Activated T-cell treated with anti-CD3 and anti-CD28 coated beads for 1 hour (primary cell): ENCODE results near the gene TSHR.
"Not testable (repeated sequence)": the region's sequence is repeated elsewhere in the genome, so short reads cannot be mapped to it uniquely, and the experiment has no call there.

Experiments
- DNase-seq: peaks from one replicate; pipeline ENCODE4 v3.0.0-alpha.2; 2020; ENCODE audit warnings: low read depth

The TSHR gene

DNA sequence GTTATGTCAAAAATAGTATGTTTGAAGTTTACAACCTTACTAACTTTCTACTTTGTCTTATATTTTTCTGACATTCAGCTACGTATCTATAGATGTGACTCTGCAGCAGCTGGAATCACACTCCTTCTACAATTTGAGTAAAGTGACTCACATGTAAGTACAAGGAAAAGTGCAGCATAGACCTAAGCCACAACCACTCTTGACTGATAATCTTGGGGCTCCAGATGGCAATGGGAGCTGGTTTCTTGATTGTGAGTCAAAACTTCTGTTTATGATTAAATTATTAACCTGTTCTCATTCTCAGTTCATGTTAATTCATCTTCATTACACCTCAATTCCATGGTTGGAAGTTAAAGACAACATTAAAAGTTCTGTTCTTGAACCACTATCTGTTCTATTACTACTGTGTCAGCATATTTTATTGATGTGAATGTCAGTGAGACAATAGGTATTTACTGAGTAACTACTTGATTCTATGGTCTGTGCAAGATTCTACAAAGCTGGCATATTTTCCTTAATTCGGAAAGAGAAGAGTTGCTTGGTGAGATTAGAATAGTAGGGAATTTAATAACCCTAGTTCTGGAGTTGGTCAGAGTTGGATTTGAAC lies 112.9 kb downstream of the TSHR start:
- no peak for DNase-seq

DNA sequence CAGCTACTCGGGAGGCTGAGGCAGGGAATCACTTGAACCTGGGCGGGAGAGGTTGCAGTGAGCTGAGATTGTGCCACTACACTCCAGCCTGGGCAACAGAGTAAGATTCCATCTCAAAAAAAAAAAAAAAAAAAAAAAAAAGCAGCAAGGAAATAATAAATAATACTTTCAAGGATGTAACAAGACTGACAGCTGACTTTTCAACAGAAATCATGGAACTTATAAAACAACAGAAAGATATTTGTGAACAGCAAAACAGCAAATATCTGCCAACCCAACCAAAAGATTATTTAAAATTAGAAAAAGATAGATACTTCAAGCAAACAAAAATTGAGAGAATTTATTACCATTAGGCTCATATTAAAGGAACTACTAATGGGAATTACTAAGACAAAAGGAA lies 115.1 kb downstream of the TSHR start:
- DNase-seq = no peak

DNA sequence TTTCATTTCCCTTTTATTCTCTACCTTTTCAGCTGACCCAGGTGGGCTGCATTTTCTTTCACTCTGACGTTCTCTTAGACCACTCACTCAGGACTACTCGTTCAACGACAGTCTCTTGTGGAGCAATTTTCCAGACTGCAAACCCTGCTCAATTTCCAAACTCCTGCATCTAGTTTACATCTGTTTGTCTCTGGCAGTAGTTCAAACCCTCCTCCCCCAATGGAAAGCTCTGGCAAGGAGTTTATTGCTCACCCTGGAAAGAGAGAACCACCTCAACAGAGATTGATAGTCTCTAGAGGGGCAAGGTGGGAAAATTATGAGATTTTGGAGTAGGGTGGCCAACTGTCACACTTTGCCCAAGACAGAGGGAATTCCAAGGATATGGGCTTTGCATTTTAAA lies 130.2 kb downstream of the TSHR start:
- DNase-seq = no peak

DNA sequence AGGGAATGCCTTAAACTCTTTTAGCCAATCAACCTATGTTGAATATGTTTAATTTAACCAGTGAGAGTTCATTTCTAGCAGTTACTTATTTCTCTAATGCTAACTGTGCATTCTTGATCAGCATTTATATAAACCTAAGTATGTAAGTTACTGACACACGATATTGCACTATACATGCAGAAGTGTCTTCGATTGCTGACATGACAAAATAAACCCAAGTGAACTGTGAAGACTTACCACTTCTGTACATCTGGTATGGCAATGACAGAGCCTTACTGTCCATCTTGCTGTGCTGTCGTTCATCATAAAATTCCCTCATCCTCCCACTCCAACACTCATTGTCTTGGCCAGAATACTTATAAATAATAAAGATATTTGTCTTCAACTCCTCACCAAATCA lies 131.8 kb downstream of the TSHR start:
- no peak for DNase-seq

DNA sequence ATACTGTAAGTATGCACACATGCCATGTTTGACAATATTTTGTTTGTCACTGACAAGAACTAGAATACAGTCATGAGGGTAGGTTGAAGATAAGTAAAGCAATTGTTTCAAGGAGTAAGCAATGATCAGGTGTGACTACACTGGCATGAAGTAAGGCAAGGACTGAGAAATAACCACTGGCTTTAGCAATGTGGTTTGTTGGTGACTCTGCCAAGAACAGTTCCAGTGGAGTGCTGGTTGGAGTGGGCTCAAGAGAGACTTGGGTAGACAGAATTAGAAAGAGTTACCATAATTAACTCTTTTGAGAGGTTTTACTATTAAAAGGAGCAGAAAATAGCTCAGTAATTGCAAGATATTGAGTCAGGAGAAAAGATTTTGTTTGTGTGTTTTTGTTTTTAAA lies 135.7 kb downstream of the TSHR start:
- no peak for DNase-seq

DNA sequence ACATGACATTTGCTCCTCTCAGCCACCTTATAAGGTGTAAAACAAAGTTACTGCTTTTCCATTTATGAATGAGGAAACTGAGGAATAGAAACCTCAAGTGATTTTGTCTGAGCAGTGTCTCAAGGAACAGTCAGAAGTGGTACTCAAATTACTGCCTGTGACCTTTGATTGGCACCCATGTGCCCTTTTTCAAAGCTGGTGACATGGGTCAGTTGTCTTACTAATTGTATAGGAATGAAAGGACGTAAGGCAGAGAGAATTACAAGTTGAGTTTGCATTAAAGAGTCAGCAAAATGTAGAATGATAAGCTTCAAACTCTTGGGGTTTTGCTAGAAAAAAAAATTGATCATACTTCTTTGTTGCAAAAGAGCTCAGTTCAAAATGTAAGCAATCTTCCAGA lies 136.2 kb downstream of the TSHR start:
- no peak for DNase-seq

DNA sequence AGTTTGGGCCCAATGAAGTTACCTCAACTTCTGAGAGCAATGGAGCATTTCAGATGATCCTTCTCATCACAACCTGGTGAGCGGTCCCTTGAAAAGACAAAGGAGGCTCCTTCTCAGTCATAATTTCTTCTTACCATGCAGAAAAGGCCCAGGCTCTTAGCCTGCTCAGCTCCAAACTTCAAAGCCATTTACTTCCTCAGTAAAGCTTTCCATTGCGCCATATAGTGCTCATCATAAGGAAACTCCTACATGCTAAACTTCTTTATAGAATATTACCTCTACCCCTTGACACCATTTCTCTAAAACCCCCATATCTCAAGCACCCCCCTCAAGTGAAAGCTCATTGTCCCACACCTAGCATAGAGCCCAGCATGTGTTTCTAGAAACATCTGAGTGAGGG lies 138.2 kb downstream of the TSHR start:
- DNase-seq = no peak

DNA sequence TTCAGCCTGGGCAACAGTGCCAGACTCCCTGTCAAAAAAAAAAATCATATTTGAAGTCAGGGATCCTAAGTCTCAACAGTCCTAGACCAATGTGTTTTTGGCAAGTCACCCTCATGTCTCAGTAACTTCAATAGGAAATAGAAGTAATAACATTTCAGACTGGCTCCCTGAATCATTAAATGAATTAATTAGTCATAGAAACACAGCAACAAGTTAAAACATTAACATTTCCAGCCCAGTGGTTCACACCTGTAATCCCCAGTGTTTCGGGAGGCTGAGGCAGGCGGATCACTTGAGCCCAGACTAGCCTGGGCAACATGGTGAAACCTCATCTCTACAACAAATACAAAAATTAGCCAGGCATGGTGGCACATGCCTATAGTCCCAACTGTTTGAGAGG lies 140.1 kb downstream of the TSHR start:
- DNase-seq = no peak

DNA sequence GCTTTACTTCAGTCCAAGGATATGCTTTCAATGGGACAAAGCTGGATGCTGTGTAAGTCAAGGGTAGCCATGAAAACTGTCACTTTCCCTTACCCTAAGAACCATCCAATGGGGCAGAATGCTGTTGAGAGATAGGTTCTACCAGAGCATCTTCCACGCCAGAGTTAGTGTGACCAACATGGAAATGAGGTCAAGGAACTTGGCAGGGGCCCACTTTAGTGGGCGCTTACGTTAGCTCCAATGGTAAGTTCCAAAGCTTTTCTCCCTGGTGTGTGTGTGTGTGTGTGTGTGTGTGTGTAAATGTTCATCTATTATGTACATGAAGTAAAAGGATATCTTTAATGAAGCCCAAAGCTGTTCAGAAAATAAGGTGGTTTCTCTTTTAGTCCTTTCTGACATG lies 141.2 kb downstream of the TSHR start:
- DNase-seq = no peak

DNA sequence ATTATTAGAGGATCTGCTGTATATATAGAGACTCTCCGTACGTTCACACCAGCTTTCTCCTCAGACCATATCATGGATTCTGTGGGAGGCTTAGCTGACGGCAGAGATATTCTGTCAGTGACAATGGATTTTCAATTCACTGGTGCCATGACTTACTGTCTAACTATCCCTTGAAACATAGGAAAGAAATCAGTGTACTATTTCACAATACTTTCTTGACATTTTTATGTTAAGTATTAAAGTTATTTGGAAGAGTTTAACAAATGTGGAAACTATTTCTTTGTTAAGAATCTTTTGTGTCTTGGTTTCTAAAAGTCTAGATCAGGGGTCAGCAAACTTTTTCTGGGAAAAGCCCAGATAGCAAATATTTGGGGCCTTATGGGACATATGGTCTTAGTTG lies 146.8 kb downstream of the TSHR start:
- DNase-seq = no peak

DNA sequence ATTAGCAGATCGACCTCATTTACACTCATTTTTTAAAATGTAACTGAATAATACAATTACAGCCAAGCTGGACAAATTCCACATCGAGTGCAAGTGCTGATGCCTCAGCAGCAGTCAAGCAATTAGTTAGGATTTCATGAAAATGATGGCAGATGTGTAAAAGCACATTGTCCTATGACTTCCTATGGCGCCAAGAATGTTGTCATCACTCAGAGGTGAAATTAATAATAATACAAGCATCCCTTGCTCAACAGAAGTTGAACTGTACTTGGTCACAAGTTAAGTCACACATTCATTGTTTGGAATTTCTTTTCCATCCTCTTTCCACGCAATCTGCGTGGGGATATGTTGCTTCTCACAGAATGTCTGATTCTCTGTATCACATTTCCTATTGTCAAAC lies 148.0 kb downstream of the TSHR start:
- DNase-seq = no peak

DNA sequence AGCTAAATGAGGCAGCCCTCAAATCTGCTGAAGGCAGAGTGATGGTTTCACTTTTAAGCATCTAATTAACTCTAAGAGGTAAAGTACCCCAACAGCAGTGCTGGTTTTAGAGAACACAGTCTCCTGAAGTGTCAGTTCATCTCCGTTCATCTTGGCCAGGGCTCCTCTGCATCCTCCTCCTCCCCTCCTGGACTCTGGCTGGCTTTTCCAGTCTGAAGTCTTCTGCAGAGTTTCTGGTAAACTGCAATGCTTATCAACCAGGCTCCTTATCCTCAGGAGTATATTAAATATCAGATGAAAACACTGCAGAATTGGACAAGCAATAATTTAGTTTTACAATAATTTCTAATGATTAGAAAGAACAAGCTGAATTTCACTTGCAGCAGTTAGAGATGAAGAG lies 150.0 kb downstream of the TSHR start:
- no peak for DNase-seq

DNA sequence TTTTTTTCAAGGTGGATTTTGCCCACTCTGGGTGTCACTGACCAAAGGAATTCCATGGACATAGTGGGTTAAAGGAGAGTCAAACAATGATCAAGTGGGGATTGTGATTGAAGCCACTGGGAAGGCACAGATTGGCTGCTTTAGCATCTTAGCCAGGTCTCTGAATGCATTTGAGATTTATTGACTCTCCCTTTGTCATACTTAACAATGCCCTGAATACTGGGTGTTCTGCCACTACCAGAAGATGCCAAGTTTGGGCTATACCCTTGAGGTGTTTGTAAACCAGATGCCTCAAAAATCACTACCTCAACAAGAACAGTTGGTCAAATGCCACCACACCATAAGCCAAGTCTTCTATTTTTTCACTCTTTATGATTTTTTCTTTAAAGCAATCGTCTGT lies 150.5 kb downstream of the TSHR start:
- no peak for DNase-seq

DNA sequence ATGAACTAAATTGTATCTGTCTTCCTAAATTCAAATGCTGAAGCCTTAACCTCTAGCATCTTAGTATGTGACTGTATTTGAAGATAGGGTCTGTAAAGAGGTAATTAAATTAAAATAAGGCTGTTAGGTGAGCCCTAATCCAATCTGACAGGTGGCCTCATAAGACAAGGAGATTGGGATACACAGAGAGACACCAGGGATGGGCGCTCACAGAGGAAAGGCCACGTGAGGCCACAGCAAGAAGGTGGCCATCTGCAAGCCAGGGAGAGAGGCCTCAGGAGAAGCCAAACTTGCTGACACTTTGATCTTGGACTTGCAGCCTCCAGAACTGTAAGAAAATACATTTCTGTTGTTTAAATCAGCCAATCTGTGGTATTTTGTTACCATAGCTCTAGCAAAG lies 154.8 kb downstream of the TSHR start:
- DNase-seq = no peak

DNA sequence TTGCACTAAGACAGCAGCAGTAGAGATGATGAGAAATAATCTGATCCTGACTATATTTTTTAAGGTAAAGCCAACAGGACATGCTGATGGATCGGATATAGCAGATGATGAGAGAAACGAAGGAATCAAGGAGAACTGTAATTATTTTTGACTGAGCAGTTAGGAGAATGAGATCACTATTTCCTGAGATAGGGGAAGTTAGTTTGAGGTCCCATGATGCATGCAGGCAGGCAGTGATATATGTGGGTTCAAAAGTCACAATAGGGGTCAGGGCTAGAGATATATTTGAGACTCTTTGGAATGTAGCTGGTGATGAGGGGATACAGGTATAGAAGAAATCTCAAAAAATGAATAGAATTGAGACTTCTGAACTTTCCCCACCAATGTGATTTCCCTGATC lies 157.8 kb downstream of the TSHR start:
- no peak for DNase-seq

DNA sequence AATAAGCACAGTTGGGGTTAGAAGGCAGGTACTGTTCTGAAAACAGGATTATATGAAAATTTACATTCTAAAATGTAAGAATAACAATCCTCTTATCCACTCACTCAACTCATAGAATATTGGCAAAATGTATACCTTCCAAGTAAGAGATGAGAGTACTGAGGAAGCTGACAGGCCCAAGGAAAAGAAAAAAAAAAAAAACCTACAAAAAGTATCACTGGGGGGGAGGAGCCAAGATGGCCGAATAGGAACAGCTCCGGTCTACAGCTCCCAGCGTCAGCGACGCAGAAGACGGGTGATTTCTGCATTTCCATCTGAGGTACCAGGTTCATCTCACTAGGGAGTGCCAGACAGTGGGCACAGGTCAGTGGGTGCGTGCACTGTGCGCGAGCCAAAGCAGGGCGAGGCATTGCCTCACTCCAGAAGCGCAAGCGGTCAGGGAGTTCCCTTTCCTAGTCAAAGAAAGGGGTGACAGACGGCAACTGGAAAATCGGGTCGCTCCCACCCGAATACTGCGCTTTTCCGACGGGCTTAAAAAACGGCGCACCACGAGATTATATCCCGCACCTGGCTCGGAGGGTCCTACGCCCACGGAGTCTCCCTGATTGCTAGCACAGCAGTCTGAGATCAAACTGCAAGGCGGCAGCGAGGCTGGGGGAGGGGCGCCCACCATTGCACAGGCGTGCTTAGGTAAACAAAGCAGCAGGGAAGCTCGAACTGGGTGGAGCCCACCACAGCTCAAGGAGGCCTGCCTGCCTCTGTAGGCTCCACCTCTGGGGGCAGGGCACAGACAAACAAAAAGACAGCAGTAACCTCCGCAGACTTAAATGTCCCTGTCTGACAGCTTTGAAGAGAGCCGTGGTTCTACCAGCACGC lies 158.8 kb downstream of the TSHR start:
- DNase-seq = not testable (repeated sequence)

DNA sequence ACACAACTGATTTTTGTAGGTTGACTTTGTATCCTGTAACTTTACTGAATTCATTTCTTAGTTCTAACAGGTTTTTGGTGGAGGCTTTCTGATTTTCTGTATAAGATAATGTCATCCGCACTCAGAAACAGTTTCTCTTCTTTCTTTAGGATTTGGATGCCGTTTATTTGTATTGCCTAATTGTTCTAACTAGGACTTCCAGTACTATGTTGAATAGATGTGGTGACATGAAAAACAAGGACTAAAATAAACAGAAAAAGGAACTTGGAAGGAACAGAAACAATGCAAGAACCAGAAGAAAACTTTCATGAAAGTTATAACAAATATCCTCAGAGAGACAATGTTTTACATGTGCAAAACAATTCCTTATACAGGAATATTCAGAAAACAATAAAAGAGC lies 165.1 kb downstream of the TSHR start:
- DNase-seq = no peak

DNA sequence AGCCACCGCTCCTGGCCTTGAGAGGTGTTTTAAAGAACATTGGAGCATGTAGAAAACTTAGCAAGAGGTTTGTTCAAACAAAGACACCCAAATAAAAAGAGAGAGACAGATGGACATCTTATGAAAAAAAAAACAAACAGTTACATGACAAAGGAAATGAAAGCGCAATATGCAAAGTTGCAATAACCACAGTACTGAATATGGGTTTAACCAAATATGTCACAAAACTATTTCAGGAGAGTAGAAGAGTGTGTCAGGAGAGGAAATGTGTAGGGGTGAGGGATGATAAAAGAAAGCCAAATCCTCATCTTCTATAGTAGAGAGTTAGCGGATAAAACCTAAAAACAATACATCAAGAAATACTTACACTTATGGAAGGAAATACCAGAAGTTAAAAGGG lies 166.9 kb downstream of the TSHR start:
- no peak for DNase-seq

DNA sequence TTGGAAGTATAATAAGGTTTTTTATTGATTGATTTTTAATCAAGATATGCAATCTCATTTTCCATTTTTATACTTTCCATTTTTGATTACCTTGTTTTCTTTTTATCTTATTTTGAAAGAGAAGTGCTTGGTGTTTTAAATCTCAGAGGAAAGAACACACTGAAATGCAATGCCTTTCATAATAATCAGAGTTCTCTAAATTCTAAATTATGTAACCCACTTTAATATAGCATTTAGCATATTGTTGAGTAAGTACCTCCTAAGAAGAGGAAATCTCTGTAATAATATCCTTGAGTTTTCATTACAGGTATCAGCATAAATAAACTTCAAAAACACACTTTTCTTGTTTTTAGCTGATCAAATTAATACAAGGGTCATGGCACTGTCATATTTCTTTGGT lies 168.4 kb downstream of the TSHR start:
- DNase-seq = no peak

DNA sequence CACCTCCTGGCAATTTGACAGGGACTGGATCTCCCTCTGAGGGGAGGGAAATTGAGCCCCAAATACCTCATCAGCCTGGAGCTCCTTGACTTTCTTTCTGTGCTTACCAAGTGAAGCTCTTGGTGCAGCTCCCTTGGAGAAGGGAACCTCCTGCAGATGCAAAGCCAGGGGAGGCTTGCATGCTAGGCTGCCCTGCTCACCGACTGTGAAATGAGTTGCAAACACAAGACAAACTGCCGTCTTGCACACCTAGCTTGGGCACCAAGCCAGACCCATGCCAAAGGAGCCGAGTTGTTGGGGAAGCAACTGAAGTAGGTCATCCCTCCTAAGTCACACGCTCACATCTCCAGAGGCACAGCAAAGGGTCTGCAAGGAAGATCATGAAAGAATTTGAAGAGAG lies 170.1 kb downstream of the TSHR start:
- DNase-seq = no peak

DNA sequence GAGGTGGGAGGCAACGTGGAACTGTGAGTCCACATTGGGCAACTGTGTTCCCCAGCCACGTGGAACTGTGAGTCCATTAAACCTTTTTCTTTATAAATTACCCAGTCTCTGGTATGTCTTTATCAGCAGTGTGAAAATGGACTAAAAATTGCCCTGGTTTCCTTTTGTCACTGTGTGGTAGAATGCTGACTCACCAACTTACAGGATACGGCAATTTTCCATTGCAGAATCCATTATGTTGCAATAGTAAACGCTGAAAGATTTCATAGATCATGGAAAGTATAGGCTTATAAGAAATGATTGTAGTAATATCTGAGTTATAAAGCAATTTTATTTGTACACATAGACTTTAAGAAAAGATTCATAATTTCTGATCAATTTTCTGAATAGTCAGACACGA lies 172.4 kb downstream of the TSHR start:
- DNase-seq = no peak

DNA sequence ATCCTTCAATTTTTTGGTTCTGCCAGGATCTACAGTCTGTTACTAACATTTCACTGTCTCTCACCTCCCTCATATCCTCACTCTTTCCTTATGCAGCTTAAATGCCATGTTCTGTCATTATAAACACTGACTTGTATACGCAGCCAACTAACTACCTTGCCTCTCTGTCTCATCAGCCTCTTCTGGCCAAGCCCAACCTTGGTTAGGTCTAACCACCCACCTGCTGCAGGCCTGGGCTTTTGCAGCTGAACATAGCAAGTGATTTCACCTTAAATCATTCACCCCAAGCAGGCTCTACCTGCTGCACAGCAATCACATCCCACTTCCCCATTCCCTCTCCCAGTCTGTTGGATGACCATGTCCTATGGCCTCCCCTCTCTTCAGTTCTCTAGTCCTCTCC lies 173.8 kb downstream of the TSHR start:
- no peak for DNase-seq

DNA sequence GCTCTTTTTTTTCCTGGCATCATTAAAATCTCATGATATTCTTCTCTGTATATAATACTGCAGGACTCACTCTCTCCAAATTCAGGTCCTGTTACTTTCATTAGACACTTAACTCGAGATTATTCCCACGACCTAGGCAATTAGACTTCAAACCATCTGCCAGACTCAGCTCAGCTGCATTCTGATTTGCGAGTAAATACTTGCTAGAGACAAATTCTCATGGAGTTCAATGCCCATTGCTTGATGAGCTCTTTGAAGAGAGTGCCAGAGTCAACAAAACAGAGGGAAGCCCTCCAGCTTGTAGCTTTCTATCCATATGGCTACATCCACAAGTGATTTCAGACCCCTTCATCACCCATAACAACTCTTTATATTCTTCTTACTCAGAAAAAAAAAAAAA lies 177.0 kb downstream of the TSHR start:
- no peak for DNase-seq

DNA sequence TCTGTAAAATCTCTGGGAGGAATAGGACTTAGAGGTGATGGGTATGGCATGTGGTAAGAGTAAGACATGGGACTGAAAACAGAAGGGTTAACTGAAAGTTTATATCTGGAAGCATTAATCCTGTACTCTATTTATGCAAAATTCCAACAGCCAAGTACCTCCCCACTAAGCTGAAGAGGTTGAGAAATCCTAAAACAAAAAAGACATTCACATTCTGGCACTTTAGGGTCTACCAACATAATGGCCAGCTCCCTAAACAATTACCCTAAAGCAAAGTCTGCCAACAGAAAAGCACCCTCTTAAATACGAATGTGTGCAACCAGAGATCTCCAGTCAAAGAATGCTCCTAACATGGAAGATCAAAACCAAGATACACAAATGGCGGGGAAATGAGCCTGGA lies 178.0 kb downstream of the TSHR start:
- no peak for DNase-seq
